Spleen (tissue), 11 donors: Measurements from ENCODE around the gene AQP12B. TPM values are rescaled to one million over a fixed set of nuclear protein-coding genes. Genes with fewer than 3 reads are reported as not detected.

Experiments used
- DNase-seq: peaks from one replicate; pipeline ENCODE4 v3.0.0-alpha.2; 2020
- H3K27ac ChIP-seq, 8 donors: fragments of 200-600 bp; sonication (generic) in 7 of 8; 1 replicate in 4 of 8; 2 replicates in 4 of 8; pipeline versions ENCODE4 v1.5.0 to v1.8.0; 2016 to 2021; ENCODE audit warnings: inconsistent platforms in 4 of 8, mild to moderate bottlenecking in 4 of 8, moderate library complexity in 1 of 8
- H3K27me3 ChIP-seq, 7 donors: fragments of 200-600 bp; sonication (generic) in 6 of 7; replicated peaks in 1 of 7; 1 replicate in 4 of 7; 2 replicates in 3 of 7; pipeline versions ENCODE4 v1.5.0 to v1.8.0; 2016 to 2021; ENCODE audit warnings: inconsistent platforms in 3 of 7, mild to moderate bottlenecking in 1 of 7
- H3K36me3 ChIP-seq, 6 donors: fragments of 200-600 bp; sonication (generic) in 5 of 6; 1 replicate in 4 of 6; 2 replicates in 2 of 6; pipeline versions ENCODE4 v1.5.0 to v1.8.0; 2016 to 2021; ENCODE audit warnings: inconsistent platforms in 2 of 6
- H3K4me1 ChIP-seq, 6 donors: fragments of 200-600 bp; sonication (generic) in 5 of 6; 1 replicate in 3 of 6; 2 replicates in 3 of 6; pipeline versions ENCODE4 v1.5.0 to v1.8.0; 2016 to 2021; ENCODE audit warnings: inconsistent platforms in 3 of 6
- H3K4me3 ChIP-seq, 8 donors: fragments of 200-600 bp; sonication (generic) in 7 of 8; 1 replicate in 4 of 8; 2 replicates in 4 of 8; pipeline versions ENCODE4 v1.5.0 to v1.8.0; 2016 to 2021; ENCODE audit warnings: inconsistent platforms in 4 of 8, mild to moderate bottlenecking in 4 of 8, moderate library complexity in 2 of 8
- H3K9me3 ChIP-seq, 8 donors: fragments of 200-600 bp; sonication (generic) in 7 of 8; 1 replicate in 4 of 8; 2 replicates in 4 of 8; pipeline versions ENCODE4 v1.5.0 to v1.8.0; 2016 to 2021; ENCODE audit warnings: inconsistent platforms in 4 of 8
- CTCF ChIP-seq, 11 experiments: fragments of 200-600 bp in 7 of 11; fragments of 450-650 bp in 4 of 11; sonication (generic) in 4 of 11; IDR thresholded peaks in 8 of 11; conservative IDR thresholded peaks in 3 of 11; 1 replicate in 7 of 11; 2 replicates in 4 of 11; pipeline versions ENCODE4 v1.4.0 to v1.8.0; 2016 to 2021; ENCODE audit warnings: antibody characterized with exemption in 11 of 11, inconsistent platforms in 4 of 11, mild to moderate bottlenecking in 1 of 11
- POLR2A ChIP-seq, 3 donors: fragments of 450-650 bp; IDR thresholded peaks; one replicate each; pipeline ENCODE4 v1.5.1; 2017; ENCODE audit warnings: antibody characterized with exemption in 3 of 3, mild to moderate bottlenecking in 1 of 3
- POLR2AphosphoS5 ChIP-seq, 3 donors: sonication (generic); formaldehyde crosslinking; IDR thresholded peaks; one replicate each; pipeline ENCODE4 v1.5.1; 2017; ENCODE audit warnings: antibody characterized with exemption in 3 of 3
- WGBS, 5 donors: extraction: QIAGEN DNeasy Blood & Tissue Kit in 3 of 5; methylation state at CpG; one replicate each; pipeline versions ENCODE4 v1.1.5 to v1.1.7; 2013 to 2018; 5-methylcytosine and 5-hydroxymethylcytosine counted together
- intact Hi-C: fragments of 100-400 bp; cut with DNase I; formaldehyde crosslinking; loops from one replicate; pipeline ENCODE4 v1.15.0; 2023; ENCODE audit warnings: low total_unique reads
- polyA plus RNA-seq, 3 donors: library from polyadenylated mRNA; stranded (reverse); fragments of 200-250 nt; gene quantifications; one replicate each; pipeline ENCODE4 v1.2.1, GENCODE V29; 2013
- total RNA-seq, 7 donors: library from RNA; depleted of rRNA in 3 of 7; stranded (reverse); fragments of >200 nt in 3 of 7; fragmentation: NEBNext Ultra II Directional in 4 of 7; extraction: Animal tissue kit (Norgen Biotek cat#: 25700) in 4 of 7; gene quantifications; one replicate each; pipeline versions ENCODE4 v1.1.0 to v1.2.1, GENCODE V29; 2016 to 2021
- donor health status: healthy with polysubstance abuse.
- donor health status: DM: no; HTN: no; CAD: no; lungs with moderate emphysema.
- donor health status: DM: no; HTN: no; CAD: no.
- donor health status: Bipolar disorder and iron deficiency.
- donor health status: healthy.
- donor health status: DM: no; HTN: no; CAD: no.
- donor health status: DM: yes; HTN: yes; CAD: no.

Gene AQP12B
- total and polyA plus RNA-seq, 10 donors: 0.03 to 1.8 (median 0.95) TPM; not detected in 7

GRCh38 chr2:240721596-240722180, 39.0 kb upstream of the AQP12B start:
- H3K27ac ChIP-seq: no peak overlapping the region
- TF ChIP-seq CTCF (IDR thresholded peaks at IDR 0.05 in 8 of 11, conservative IDR thresholded peaks at IDR 0.05 in 3 of 11): no peak
- TF ChIP-seq POLR2A (IDR thresholded peaks at IDR 0.05): no peak
- no peak for TF ChIP-seq POLR2AphosphoS5 (IDR thresholded peaks at IDR 0.05)
- no peaks in the 10 kb centered on the region for H3K9me3 ChIP-seq
- H3K4me1 ChIP-seq: no peaks in the 10 kb centered on the region
- H3K27me3 ChIP-seq: peaks cover 0 to 26% (median 0%) of the 10 kb centered on the region in 7 donors
- DNase-seq: no peak
- 82 to 90% (median 86%) methylated on average over 10 to 20 of the region's 20 CpGs for WGBS, 5 donors
- intact Hi-C loops: no loop called here
- H3K36me3 ChIP-seq: no peaks in the 10 kb centered on the region
- H3K4me3 ChIP-seq: no peak overlapping the region

- H3K27me3 ChIP-seq: peaks cover 0 to 26% (median 0%) of the 10 kb centered on the region in 7 donors
- DNase-seq: no peak
- H3K4me1 ChIP-seq: no peaks in the 10 kb centered on the region
- TF ChIP-seq POLR2AphosphoS5 (IDR thresholded peaks at IDR 0.05) (no peak), POLR2A (IDR thresholded peaks at IDR 0.05) (no peak), CTCF (IDR thresholded peaks at IDR 0.05 in 8 of 11, conservative IDR thresholded peaks at IDR 0.05 in 3 of 11) (no peak)
- no peaks in the 10 kb centered on the region for H3K9me3 ChIP-seq
- no peaks in the 10 kb centered on the region for H3K36me3 ChIP-seq
- no peak overlapping the region for H3K4me3 ChIP-seq
- intact Hi-C loops: no loop called here
- 86 to 91% (median 87%) methylated on average over 16 to 25 of the region's 25 CpGs for WGBS, 5 donors
- H3K27ac ChIP-seq: no peak overlapping the region
Observed at GRCh38 chr2:240720686-240721595, 38.3 kb upstream of the AQP12B start.

GRCh38 chr2:240719676-240720545, 37.2 kb upstream of the AQP12B start:
- TF ChIP-seq POLR2A (IDR thresholded peaks at IDR 0.05) (no peak), POLR2AphosphoS5 (IDR thresholded peaks at IDR 0.05) (no peak), CTCF (IDR thresholded peaks at IDR 0.05 in 8 of 11, conservative IDR thresholded peaks at IDR 0.05 in 3 of 11) (no peak)
- H3K4me3 ChIP-seq: no peak overlapping the region
- H3K4me1 ChIP-seq: no peaks in the 10 kb centered on the region
- no peaks in the 10 kb centered on the region for H3K9me3 ChIP-seq
- peaks cover 0 to 19% (median 0%) of the 10 kb centered on the region in 7 donors for H3K27me3 ChIP-seq
- no peak for DNase-seq
- 79 to 87% (median 83%) methylated on average over 19 to 25 of the region's 25 CpGs for WGBS, 5 donors
- no peak overlapping the region for H3K27ac ChIP-seq
- intact Hi-C loops: no loop called here
- no peaks in the 10 kb centered on the region for H3K36me3 ChIP-seq
